ENCODE data around the gene PRKAR1B. TPM values are rescaled to one million over a fixed set of nuclear protein-coding genes. Genes with fewer than 3 reads are reported as not detected.

Gene PRKAR1B
- total RNA-seq, 1 experiment from 2014 or later, result 43.3 TPM

GRCh38 chr7:571718-572415, 155.2 kb downstream of the PRKAR1B start:
- Mint-ChIP-seq H3K4me1 (peaks cover 11 to 22% of the 10 kb centered on the region in 2 experiments), H3K36me3 (ENCODE audit: insufficient read depth in 1 of 3, low read depth in 3 of 3) (peaks cover 17 to 21% (median 19%) of the 10 kb centered on the region in 3 experiments), H3K27me3 (ENCODE audit: low read depth) (peaks cover 2% of the 10 kb centered on the region), H3K9me3 (peaks cover 0 to 5% of the 10 kb centered on the region in 2 experiments; a peak in 1 of 5 replicates), H3K4me3 (no peak overlapping the region), H3K27ac (no peak overlapping the region; a peak in 1 of 7 replicates)
- Histone ChIP-seq H3K23me2 (ENCODE audit: insufficient read length, low read depth, low read length, poor library complexity, severe bottlenecking) (no peaks in the 10 kb centered on the region), H3T11ph (ENCODE audit: low read length) (no peak overlapping the region), H2BK5ac (ENCODE audit: insufficient read length, low read length) (no peak overlapping the region), H3K23ac (ENCODE audit: insufficient read length, low read depth, low read length) (no peak overlapping the region), H3K14ac (ENCODE audit: insufficient read depth, low read length) (peak overlapping the region; percentile 63; the same call in 1 of the 2 replicates), H4K8ac (replicated peaks; ENCODE audit: insufficient read length, low read depth, low read length) (no peak overlapping the region), H2AFZ (ENCODE audit: low read length) (no peak overlapping the region), H3K9me3 (ENCODE audit: control insufficient read depth, low read depth, low read length) (no peaks in the 10 kb centered on the region), H2BK20ac (ENCODE audit: low read depth, low read length, poor library complexity, severe bottlenecking) (no peak overlapping the region), H3K79me2 (ENCODE audit: insufficient read depth, low read length) (no peaks in the 10 kb centered on the region), H3K4me1 (ENCODE audit: insufficient read depth, low read length) (no peaks in the 10 kb centered on the region; the same call in 1 of the 2 replicates), H4K5ac (ENCODE audit: insufficient read length, low read depth, low read length) (no peak overlapping the region), H3K18ac (ENCODE audit: insufficient read length, low read depth, low read length) (no peak overlapping the region), H3K27ac (ENCODE audit: insufficient read length, low read depth, low read length) (no peak overlapping the region), H4K20me1 (ENCODE audit: control insufficient read depth, insufficient read depth, insufficient read length) (no peaks in the 10 kb centered on the region), H2BK120ac (ENCODE audit: low read depth, low read length, poor library complexity, severe bottlenecking) (no peak overlapping the region), H3K4ac (ENCODE audit: low read depth, low read length) (no peak overlapping the region), H3K56ac (ENCODE audit: insufficient read length, low read depth, low read length) (no peak overlapping the region), H3K79me1 (ENCODE audit: insufficient read depth, low read depth, low read length, poor library complexity, severe bottlenecking) (no peaks in the 10 kb centered on the region), H3K4me2 (ENCODE audit: insufficient read depth, insufficient read length, low read length) (no peak overlapping the region), H3K27me3 (ENCODE audit: insufficient read depth, low read length) (no peaks in the 10 kb centered on the region), H2BK12ac (ENCODE audit: insufficient read length, low read depth, low read length) (no peak overlapping the region), H2BK15ac (ENCODE audit: low read depth, low read length) (no peak overlapping the region), H4K91ac (ENCODE audit: insufficient read length, low read depth, low read length) (no peak overlapping the region), H3K9ac (ENCODE audit: extremely low read depth, insufficient read length, low read length) (no peak overlapping the region), H2AK5ac (ENCODE audit: insufficient read length, low read length) (no peak overlapping the region)
- TF ChIP-seq CTCF (conservative IDR thresholded peaks at IDR 0.05), result no peak
- WGBS (ENCODE audit: extremely low coverage, insufficient read length, low lambda C conversion rate), result no CpG with 5 or more reads among the region's 38 CpGs
- DNase-seq, result no peak
